H1 (cell line): Measurements from ENCODE around the gene GNAO1. TPM values are rescaled to one million over a fixed set of nuclear protein-coding genes. Genes with fewer than 3 reads are reported as not detected.

Experiments
- CTCF ChIA-PET: fragments of 300-600 bp; sonication (Branson Sonifier 250); formaldehyde crosslinking; loops from one replicate; lab custom pipeline; 2021; ENCODE audit not compliant: partially characterized antibody; lab: Charles Lee
- POLR2A ChIA-PET: fragments of 300-600 bp; sonication (Branson Sonifier 250); formaldehyde crosslinking; loops from one replicate; lab custom pipeline; 2021; ENCODE audit warnings: inconsistent platforms; ENCODE audit not compliant: partially characterized antibody; lab: Charles Lee
- DNase-seq, 2 experiments: peaks; one replicate each; pipeline versions ENCODE4 v3.0.0 to v3.0.0-alpha.2; 2010 to 2022; ENCODE audit warnings: low spot score in 2 of 2, low read depth in 1 of 2, mixed read lengths in 1 of 2
- FAIRE-seq: peaks from 2 replicates; lab custom pipeline; 2011; peaks lifted over from hg19 to GRCh38; lab: Jason Lieb, UNC
- H2AFZ ChIP-seq: 2 replicates; pipeline ENCODE4 v1.8.1; 2012; ENCODE audit warnings: low read length, inconsistent platforms
- H2AK5ac ChIP-seq: 2 replicates; pipeline ENCODE4 v1.6.1; 2013; ENCODE audit warnings: low read depth, low read length
- H2BK120ac ChIP-seq: replicated peaks from 2 replicates; pipeline ENCODE3; 2013; ENCODE audit warnings: low read depth, low read length, inconsistent platforms
- H2BK12ac ChIP-seq: 2 replicates; pipeline ENCODE4 v1.6.1; 2013; ENCODE audit warnings: low read depth, low read length
- H2BK15ac ChIP-seq: 2 replicates; pipeline ENCODE4 v1.6.1; 2013; ENCODE audit warnings: low read length
- H2BK20ac ChIP-seq: 2 replicates; pipeline ENCODE4 v1.6.1; 2013; ENCODE audit warnings: low read length
- H2BK5ac ChIP-seq: 2 replicates; pipeline ENCODE4 v1.6.1; 2013; ENCODE audit warnings: low read depth, low read length
- H3K14ac ChIP-seq: 2 replicates; pipeline ENCODE4 v1.6.1; 2013; ENCODE audit warnings: inconsistent platforms; ENCODE audit not compliant: insufficient read length
- H3K18ac ChIP-seq: 2 replicates; pipeline ENCODE4 v1.6.1; 2013; ENCODE audit warnings: low read length; ENCODE audit errors: extremely low read depth
- H3K23ac ChIP-seq: 2 replicates; pipeline ENCODE4 v1.6.1; 2013; ENCODE audit warnings: inconsistent platforms; ENCODE audit not compliant: insufficient read length
- H3K23me2 ChIP-seq: 2 replicates; pipeline ENCODE4 v1.6.1; 2013; ENCODE audit warnings: low read depth, low read length
- H3K27ac ChIP-seq: 2 replicates; pipeline ENCODE4 v1.6.1; 2011; ENCODE audit warnings: low read depth, low read length, inconsistent platforms
- H3K27me3 ChIP-seq, 4 experiments: replicated peaks in 1 of 4; 1 replicate in 1 of 4; 2 replicates in 3 of 4; pipeline versions ENCODE4 v1.6.1 to v1.8.1; 2011 to 2013; ENCODE audit warnings: low read length in 3 of 4, mild to moderate bottlenecking in 3 of 4, inconsistent platforms in 2 of 4, mixed read lengths in 2 of 4, moderate library complexity in 1 of 4; ENCODE audit not compliant: control insufficient read depth in 3 of 4, insufficient read depth in 3 of 4; ENCODE audit errors: extremely low read depth in 1 of 4
- H3K36me3 ChIP-seq, 4 experiments: 2 replicates each; pipeline versions ENCODE4 v1.6.1 to v1.8.1; 2011 to 2013; ENCODE audit warnings: mild to moderate bottlenecking in 4 of 4, low read length in 3 of 4, moderate library complexity in 2 of 4, control low read depth in 1 of 4, inconsistent platforms in 1 of 4; ENCODE audit not compliant: insufficient read depth in 4 of 4, control insufficient read depth in 2 of 4
- H3K4ac ChIP-seq: replicated peaks from 2 replicates; pipeline ENCODE3; 2013; ENCODE audit warnings: low read length, low read depth, mixed read lengths, inconsistent platforms; ENCODE audit not compliant: insufficient read length
- H3K4me1 ChIP-seq, 4 experiments: replicated peaks in 1 of 4; 1 replicate in 1 of 4; 2 replicates in 3 of 4; pipeline versions ENCODE4 v1.6.1 to v1.8.1; 2011 to 2013; ENCODE audit warnings: low read length in 3 of 4, inconsistent platforms in 2 of 4, mixed read lengths in 1 of 4; ENCODE audit not compliant: insufficient read depth in 4 of 4, control insufficient read depth in 3 of 4
- H3K4me2 ChIP-seq, 2 experiments: 2 replicates each; pipeline versions ENCODE4 v1.6.1 to v1.8.1; 2011 to 2013; ENCODE audit warnings: low read depth in 2 of 2, low read length in 2 of 2, control low read depth in 1 of 2, inconsistent platforms in 1 of 2, mild to moderate bottlenecking in 1 of 2; ENCODE audit not compliant: insufficient read depth in 1 of 2
- H3K4me3 ChIP-seq, 4 experiments: fragments of 200-600, 300-600 bp in 1 of 4; sonication (generic), shearing (Covaris generic), sonication (Bioruptor Twin) in 1 of 4; 2 replicates each; pipeline versions ENCODE4 v1.5.1 to v1.8.1; 2011 to 2016; ENCODE audit warnings: low read length in 4 of 4, low read depth in 3 of 4, control low read depth in 2 of 4, inconsistent platforms in 2 of 4, mild to moderate bottlenecking in 2 of 4, mixed read lengths in 1 of 4, moderate library complexity in 1 of 4; ENCODE audit not compliant: insufficient read depth in 2 of 4; ENCODE audit errors: extremely low read depth in 1 of 4
- H3K56ac ChIP-seq: replicated peaks from 2 replicates; pipeline ENCODE3; 2013; ENCODE audit warnings: low read depth, mild to moderate bottlenecking, mixed read lengths, low read length, inconsistent platforms; ENCODE audit not compliant: insufficient read length
- H3K79me1 ChIP-seq: 2 replicates; pipeline ENCODE4 v1.6.1; 2013; ENCODE audit warnings: low read depth, low read length, control low read depth
- H3K79me2 ChIP-seq, 2 experiments: 2 replicates each; pipeline versions ENCODE4 v1.6.1 to v1.8.1; 2012 to 2013; ENCODE audit warnings: low read length in 2 of 2, mild to moderate bottlenecking in 2 of 2, inconsistent platforms in 1 of 2; ENCODE audit not compliant: insufficient read depth in 2 of 2, control insufficient read depth in 1 of 2
- H3K9ac ChIP-seq, 4 experiments: replicated peaks in 1 of 4; 1 replicate in 1 of 4; 2 replicates in 3 of 4; pipeline versions ENCODE4 v1.6.1 to v1.8.1; 2011 to 2013; ENCODE audit warnings: low read depth in 3 of 4, low read length in 3 of 4, control low read depth in 2 of 4, mild to moderate bottlenecking in 2 of 4, moderate library complexity in 2 of 4, inconsistent platforms in 1 of 4; ENCODE audit errors: extremely low read depth in 1 of 4
- H3K9me3 ChIP-seq, 2 experiments: 2 replicates each; pipeline versions ENCODE4 v1.6.1 to v1.8.1; 2012 to 2013; ENCODE audit warnings: mild to moderate bottlenecking in 2 of 2, moderate library complexity in 2 of 2, control low read depth in 1 of 2, inconsistent platforms in 1 of 2, low read depth in 1 of 2, low read length in 1 of 2, mixed read lengths in 1 of 2; ENCODE audit not compliant: insufficient read depth in 2 of 2
- H4K20me1 ChIP-seq, 2 experiments: replicated peaks in 1 of 2; 2 replicates each; pipeline versions ENCODE3 to v1.8.1; 2011 to 2013; ENCODE audit warnings: inconsistent platforms in 2 of 2, low read length in 2 of 2, mild to moderate bottlenecking in 1 of 2; ENCODE audit not compliant: insufficient read depth in 2 of 2, control insufficient read depth in 1 of 2
- H4K5ac ChIP-seq: 2 replicates; pipeline ENCODE4 v1.6.1; 2013; ENCODE audit warnings: low read length, low read depth, mixed read lengths, inconsistent platforms; ENCODE audit not compliant: insufficient read length
- H4K8ac ChIP-seq: 2 replicates; pipeline ENCODE4 v1.8.0; 2013; ENCODE audit warnings: mild to moderate bottlenecking, moderate library complexity, low read length, inconsistent platforms; ENCODE audit not compliant: insufficient read depth; ENCODE audit errors: extremely low read depth
- H4K91ac ChIP-seq: replicated peaks from 2 replicates; pipeline ENCODE3; 2013; ENCODE audit warnings: low read length, mixed read lengths, inconsistent platforms; ENCODE audit not compliant: insufficient read length
- CHD1 ChIP-seq: IDR thresholded peaks from 2 replicates; pipeline ENCODE4 v1.6.1; 2012; ENCODE audit warnings: low read depth, low read length, improper control_type of control experiment
- EP300 ChIP-seq, 2 experiments: IDR thresholded peaks; 1 replicate in 1 of 2; 2 replicates in 1 of 2; pipeline ENCODE4 v1.6.1; 2011 to 2012; ENCODE audit warnings: low read depth in 2 of 2, low read length in 2 of 2, mild to moderate bottlenecking in 2 of 2, borderline replicate concordance in 1 of 2, inconsistent platforms in 1 of 2, moderate library complexity in 1 of 2
- GABPA ChIP-seq: IDR thresholded peaks from 2 replicates; pipeline ENCODE4 v1.6.1; 2011; ENCODE audit warnings: mild to moderate bottlenecking, low read length, moderate library complexity, borderline replicate concordance; ENCODE audit not compliant: insufficient read depth
- JUND ChIP-seq: IDR thresholded peaks from 2 replicates; pipeline ENCODE4 v1.6.1; 2011; ENCODE audit warnings: mild to moderate bottlenecking, improper control_type of control experiment, low read length
- RBBP5 ChIP-seq: IDR thresholded peaks from 2 replicates; pipeline ENCODE4 v1.7.1; 2012; ENCODE audit warnings: low read depth, mild to moderate bottlenecking, inconsistent platforms, low read length, moderate library complexity, borderline replicate concordance
- SAP30 ChIP-seq: fragments of 300-600 bp; sonication (generic); IDR thresholded peaks from 2 replicates; pipeline ENCODE4 v1.7.1; 2012; ENCODE audit warnings: low read length, moderate library complexity, mild to moderate bottlenecking, inconsistent platforms; ENCODE audit not compliant: insufficient read depth, insufficient replicate concordance
- SIX5 ChIP-seq: IDR thresholded peaks from 2 replicates; pipeline ENCODE4 v1.6.1; 2011; ENCODE audit warnings: mild to moderate bottlenecking, low read depth, low read length
- TAF7 ChIP-seq: optimal IDR thresholded peaks from 2 replicates; pipeline ENCODE3; 2011; ENCODE audit warnings: low read depth, mild to moderate bottlenecking, inconsistent platforms, low read length, moderate library complexity, borderline replicate concordance
- TCF12 ChIP-seq: IDR thresholded peaks from 2 replicates; pipeline ENCODE4 v1.6.1; 2011; ENCODE audit warnings: low read depth, mild to moderate bottlenecking, low read length
- TEAD4 ChIP-seq: IDR thresholded peaks from 2 replicates; pipeline ENCODE4 v1.6.1; 2012; ENCODE audit warnings: low read depth, low read length, inconsistent platforms, mixed read lengths
- USF2 ChIP-seq: IDR thresholded peaks from 2 replicates; pipeline ENCODE4 v1.6.1; 2011; ENCODE audit warnings: low read length, improper control_type of control experiment
- ZNF274 ChIP-seq: IDR thresholded peaks from 2 replicates; pipeline ENCODE4 v1.7.0; 2012; ENCODE audit warnings: low read length, borderline replicate concordance; ENCODE audit errors: extremely low read depth
- WGBS, 2 experiments: shearing (Covaris generic) in 1 of 2; methylation state at CpG; one replicate each; pipeline versions ENCODE4 v1.1.6 to v1.1.7; 2013 to 2015; ENCODE audit warnings: low lambda C conversion rate in 2 of 2, mixed read lengths in 2 of 2, inconsistent platforms in 1 of 2, low coverage in 1 of 2, missing lambda C conversion rate in 1 of 2; ENCODE audit not compliant: insufficient replicate concordance in 2 of 2, insufficient coverage in 1 of 2, insufficient read length in 1 of 2; ENCODE audit errors: extremely low coverage in 1 of 2, missing lambda C conversion rate in 1 of 2; 5-methylcytosine and 5-hydroxymethylcytosine counted together
- polyA plus RNA-seq, 7 experiments: library from polyadenylated mRNA; depleted of rRNA in 3 of 7; stranded (reverse) in 5 of 7; unstranded in 2 of 7; fragments of >200 nt in 5 of 7; fragments of 200-250 nt in 2 of 7; gene quantifications; 1 replicate in 5 of 7; 2 replicates in 1 of 7; 4 replicates in 1 of 7; pipeline versions ENCODE4 v1.2.1 to v1.2.3, GENCODE V29; 2011 to 2013; ENCODE audit warnings: missing spikeins in 2 of 7, mixed read lengths in 2 of 7
- total RNA-seq: library from RNA; stranded (reverse); fragmentation: NEBNext Ultra II Directional; extraction: Animal tissue kit (Norgen Biotek cat#: 25700); gene quantifications from 2 replicates; pipeline ENCODE4 v1.2.1, GENCODE V29; 2021

Gene GNAO1
- total and polyA plus RNA-seq, 2 of the 8 experiments (the other 6 are each of a cell fraction or from before 2014, with no cell fraction given), result 6.7 to 34.4 TPM

- H4K5ac ChIP-seq, result no peak overlapping the region
- H2BK12ac ChIP-seq, result no peak overlapping the region
- H2BK20ac ChIP-seq, result no peak overlapping the region
- no peak overlapping the region for H3K9ac ChIP-seq
- ChIA-PET CTCF (no interaction called here), POLR2A (no interaction called here)
- no peak overlapping the region for H2BK120ac ChIP-seq
- no peaks in the 10 kb centered on the region for H3K23me2 ChIP-seq
- H4K8ac ChIP-seq, result no peak overlapping the region
- 75% methylated on average over 4 of the region's 4 CpGs; no CpG with 5 or more reads in 1 of the 2 experiments for whole genome bisulfite sequencing, 2 experiments
- H3K23ac ChIP-seq, result no peak overlapping the region
- H3K56ac ChIP-seq, result no peak overlapping the region
- H3K4ac ChIP-seq, result no peak overlapping the region
- H3K4me2 ChIP-seq, result no peak overlapping the region
- H2AFZ ChIP-seq, result no peak overlapping the region
- H2BK5ac ChIP-seq, result no peak overlapping the region
- H3K4me1 ChIP-seq, result no peaks in the 10 kb centered on the region
- H2BK15ac ChIP-seq, result no peak overlapping the region
- H3K27me3 ChIP-seq, result no peaks in the 10 kb centered on the region
- H4K20me1 ChIP-seq, result no peaks in the 10 kb centered on the region
- no peak overlapping the region for H3K14ac ChIP-seq
- DNase-seq, result no peak
- H3K79me1 ChIP-seq, result no peaks in the 10 kb centered on the region
- no peaks in the 10 kb centered on the region for H3K9me3 ChIP-seq
- peaks cover 0 to 15% (median 9%) of the 10 kb centered on the region in 4 experiments; a peak in 4 of 8 replicates for H3K36me3 ChIP-seq
- H2AK5ac ChIP-seq, result no peak overlapping the region
- H3K27ac ChIP-seq, result no peak overlapping the region
- H3K79me2 ChIP-seq, result no peaks in the 10 kb centered on the region
- no peak overlapping the region for H4K91ac ChIP-seq
- H3K4me3 ChIP-seq, result no peak overlapping the region
- no peak for FAIRE-seq
- H3K18ac ChIP-seq, result no peak overlapping the region
- no peak for TF ChIP-seq TCF12
- no peak for TF ChIP-seq ZNF274
- TF ChIP-seq TAF7, result no peak
- TF ChIP-seq RBBP5, result no peak
- TF ChIP-seq EP300 (IDR thresholded peaks at IDR 0.05; ENCODE audit: borderline replicate concordance in 1 of 2, low read depth in 2 of 2, low read length in 2 of 2), result no peak
- TF ChIP-seq JUND, result no peak
- no peak for TF ChIP-seq TEAD4
- no peak for TF ChIP-seq CHD1
- TF ChIP-seq USF2, result no peak
- no peak for TF ChIP-seq SAP30
- no peak for TF ChIP-seq GABPA
- TF ChIP-seq SIX5, result no peak
Measured at GRCh38 chr16:56405977-56406672, 214.8 kb downstream of the GNAO1 start.
